Measurements from ENCODE around the gene DNTTIP2. TPM values are rescaled to one million over a fixed set of nuclear protein-coding genes. Genes with fewer than 3 reads are reported as not detected.

DNTTIP2 gene
- total RNA-seq, 2 donors from 2014 or later, result 15.9 to 26.1 TPM

GRCh38 chr1:93817819-93818569, 61.0 kb downstream of the DNTTIP2 start:
- intact Hi-C loops (cut with DNase I), result loop anchor here (10.0 kb wide), 1 partner anchor 383 kb away; no protein-coding TSS in a partner anchor

GRCh38 chr1:93816970-93817678, 61.9 kb downstream of the DNTTIP2 start:
- no peaks in the 10 kb centered on the region for H3K9me3 ChIP-seq
- TF ChIP-seq CTCF (IDR thresholded peaks at IDR 0.05), result no peak
- no peak for TF ChIP-seq POLR2AphosphoS5 (IDR thresholded peaks at IDR 0.05)
- TF ChIP-seq POLR2A (IDR thresholded peaks at IDR 0.05), result no peak
- WGBS, result 49% methylated on average over 3 of the region's 3 CpGs
- H3K4me1 ChIP-seq (replicated peaks), result no peaks in the 10 kb centered on the region
- H3K27ac ChIP-seq, result no peak overlapping the region
- intact Hi-C loops (cut with DNase I), result loop anchor here (10.0 kb wide), 1 partner anchor 382 kb away; no protein-coding TSS in a partner anchor
- no peaks in the 10 kb centered on the region for H3K27me3 ChIP-seq (replicated peaks; ENCODE audit: insufficient read depth)
- no peak overlapping the region for H3K4me3 ChIP-seq
- H3K36me3 ChIP-seq, result no peaks in the 10 kb centered on the region
- DNase-seq (ENCODE audit: low spot score), result no peak

More at GRCh38 chr1:93817819-93818569, 61.0 kb downstream of the DNTTIP2 start:
- Histone ChIP-seq H3K27ac (no peak overlapping the region), H3K4me3 (no peak overlapping the region), H3K27me3 (replicated peaks; ENCODE audit: insufficient read depth) (no peaks in the 10 kb centered on the region), H3K36me3 (no peaks in the 10 kb centered on the region), H3K9me3 (no peaks in the 10 kb centered on the region), H3K4me1 (replicated peaks) (no peaks in the 10 kb centered on the region)
- no peak for TF ChIP-seq POLR2A (IDR thresholded peaks at IDR 0.05)
- TF ChIP-seq POLR2AphosphoS5 (IDR thresholded peaks at IDR 0.05), result no peak
- no peak for TF ChIP-seq CTCF (IDR thresholded peaks at IDR 0.05)
- 91% methylated on average over 12 of the region's 12 CpGs for WGBS
- DNase-seq (ENCODE audit: low spot score), result no peak

MicroRNAs within 50 kb of the gene (microRNA counts, 767-probe panel; counts per million panel counts)
- microRNA hsa-miR-760, result 431 to 659 counts per million in 2 donors

Small RNA genes lying within 50 kb of the gene (microRNA-seq; reads per million reads assigned to microRNA genes)
- gene MIR760, result 39.3 reads per million, percentile 65 among the genes with 10 or more reads in this experiment

Small RNA genes lying within 50 kb of the gene (small RNA-seq; reads per million reads assigned to genes)
- 0 reads per million in 2 donors for gene AL117351.2
- gene MIR760, result 1.3 to 1.4 reads per million in 2 donors

Other genes starting within 250 kb of the DNTTIP2 start
- 10 to 100 TPM; 22.9 to 52.8 TPM for gene BCAR3, start 197.4 kb downstream of the DNTTIP2 start, total RNA-seq
- 10 to 100 TPM in 1 of 2 donors, 1 to 10 TPM in 1; 6.5 to 14.1 TPM for gene GCLM, start 30.2 kb upstream of the DNTTIP2 start, total RNA-seq
- gene ABCA4, start 241.9 kb upstream of the DNTTIP2 start, total RNA-seq, result under 1 TPM; 0.41 to 0.85 TPM